UCSD-AML1 (cell line): Measurements from ENCODE around the gene KIAA0930.
A peak's percentile ranks its signal among the peaks of the same experiment; 100 is the strongest.

Experiments
- DNase-seq: peaks from one replicate; lab custom pipeline; 2025; ENCODE audit not compliant: unreplicated experiment; lab: John Stamatoyannopoulos, UW

KIAA0930 gene

GRCh38 chr22:45181240-45181639, 59.5 kb downstream of the KIAA0930 start:
- no peak for DNase-seq

- no peak for DNase-seq
Measured at GRCh38 chr22:45180146-45180679, 60.5 kb downstream of the KIAA0930 start.

GRCh38 chr22:45179276-45180049, 61.2 kb downstream of the KIAA0930 start:
- no peak for DNase-seq

- no peak for DNase-seq
Measured at GRCh38 chr22:45172881-45173585, 67.7 kb downstream of the KIAA0930 start.

GRCh38 chr22:45171830-45172229, 68.9 kb downstream of the KIAA0930 start:
- DNase-seq, result no peak

- no peak for DNase-seq
Measured at GRCh38 chr22:45169591-45170466, 70.9 kb downstream of the KIAA0930 start.

GRCh38 chr22:45166932-45167331, 73.8 kb downstream of the KIAA0930 start:
- no peak for DNase-seq

GRCh38 chr22:45164270-45165088, 76.2 kb downstream of the KIAA0930 start:
- no peak for DNase-seq

- peak; percentile 98 for DNase-seq
Measured at GRCh38 chr22:45163451-45164269, 77.0 kb downstream of the KIAA0930 start, which contains the start of gene NUP50. TSS of gene NUP50 (plus strand) at chr22:45163925. CDS start at chr22:45168178, 4,253 bp downstream.

GRCh38 chr22:45163099-45163450, 77.6 kb downstream of the KIAA0930 start:
- DNase-seq, result no peak

GRCh38 chr22:45162531-45162930, 78.2 kb downstream of the KIAA0930 start:
- DNase-seq, result no peak

- no peak for DNase-seq
Measured at GRCh38 chr22:45159652-45160462, 80.8 kb downstream of the KIAA0930 start.

- no peak for DNase-seq
Measured at GRCh38 chr22:45157907-45158306, 82.8 kb downstream of the KIAA0930 start.

- DNase-seq, result no peak
Measured at GRCh38 chr22:45155050-45155840, 85.4 kb downstream of the KIAA0930 start.

GRCh38 chr22:45154383-45154782, 86.3 kb downstream of the KIAA0930 start:
- no peak for DNase-seq

GRCh38 chr22:45151503-45151902, 89.2 kb downstream of the KIAA0930 start:
- DNase-seq, result no peak

- DNase-seq, result no peak
Measured at GRCh38 chr22:45150139-45150538, 90.6 kb downstream of the KIAA0930 start.

GRCh38 chr22:45149671-45150070, 91.0 kb downstream of the KIAA0930 start:
- no peak for DNase-seq
